Activated CD4-positive, CD25-positive, alpha-beta regulatory T cell treated with anti-CD3 and anti-CD28 coated beads, Interleukin-2, amount 50 U/mL, for 72 hours (primary cell): Measurements from ENCODE around the gene NOTCH3.
A peak's percentile ranks its signal among the peaks of the same experiment; 100 is the strongest.

Experiments
- DNase-seq: peaks from one replicate; pipeline ENCODE4 v3.0.0; 2021

NOTCH3 gene

DNA sequence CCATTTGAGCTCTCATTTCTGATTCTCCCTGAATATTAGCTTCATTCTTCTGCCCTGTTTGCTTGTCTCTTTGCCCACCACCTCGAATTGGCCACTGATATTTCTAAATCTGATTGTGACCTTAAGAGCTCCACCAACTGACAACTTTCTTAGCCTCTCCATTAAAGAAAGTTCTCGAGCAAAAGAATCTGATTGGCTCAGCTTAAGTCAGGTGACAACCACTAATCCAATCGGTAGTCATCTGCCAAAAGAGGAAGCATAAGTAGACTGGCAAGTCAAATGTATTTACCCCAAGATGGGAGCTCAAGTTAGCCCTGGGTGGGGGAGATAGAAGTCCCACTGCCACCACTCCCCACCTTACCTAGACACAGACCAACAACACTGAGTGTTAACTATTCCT is 41.5 kb downstream of the NOTCH3 start:
- DNase-seq: no peak

DNA sequence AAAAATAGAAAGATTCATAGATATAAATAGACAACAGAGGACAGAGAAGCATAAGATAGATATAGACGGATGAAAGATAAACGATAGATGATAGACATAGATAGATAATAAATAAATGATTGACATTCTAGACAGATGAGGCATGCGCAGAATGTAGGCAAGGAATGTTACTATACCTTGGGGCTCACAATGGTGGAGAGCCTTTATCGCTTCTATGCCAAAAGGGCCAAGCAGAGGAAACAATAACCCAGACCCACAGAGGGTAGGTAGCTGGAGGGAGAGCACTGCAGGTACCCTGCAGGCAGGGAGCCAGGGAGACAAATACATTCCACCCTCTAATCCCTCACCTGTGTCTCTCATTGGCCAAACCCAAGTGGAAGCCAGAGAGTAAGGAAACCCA is 44.4 kb downstream of the NOTCH3 start:
- DNase-seq: no peak

GRCh38 chr19:15155296-15155695 is 45.5 kb downstream of the NOTCH3 start:
- DNase-seq: no peak

- no peak for DNase-seq
These were observed 46.7 kb downstream of the NOTCH3 start for GRCh38 chr19:15154002-15154612.

DNA sequence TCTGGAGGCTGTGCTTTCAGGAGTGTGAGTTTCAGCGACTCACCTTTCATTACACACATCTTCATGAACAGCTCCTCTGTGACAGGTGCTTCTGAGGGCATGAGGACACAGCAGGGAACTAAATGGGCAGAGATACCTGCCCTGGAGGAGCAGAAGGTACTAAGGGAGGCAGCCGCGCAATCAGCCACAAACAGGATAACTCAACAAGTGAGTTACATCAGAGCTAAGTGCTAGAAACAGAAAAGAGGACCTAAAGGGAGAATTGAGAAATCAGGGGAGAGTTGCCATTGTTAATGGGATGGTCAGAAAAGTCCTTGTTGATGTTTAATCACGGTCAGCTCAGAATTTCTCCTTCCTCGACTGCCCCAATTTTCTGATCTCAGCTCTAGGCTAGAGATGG is 51.1 kb downstream of the NOTCH3 start:
- DNase-seq: no peak

DNA sequence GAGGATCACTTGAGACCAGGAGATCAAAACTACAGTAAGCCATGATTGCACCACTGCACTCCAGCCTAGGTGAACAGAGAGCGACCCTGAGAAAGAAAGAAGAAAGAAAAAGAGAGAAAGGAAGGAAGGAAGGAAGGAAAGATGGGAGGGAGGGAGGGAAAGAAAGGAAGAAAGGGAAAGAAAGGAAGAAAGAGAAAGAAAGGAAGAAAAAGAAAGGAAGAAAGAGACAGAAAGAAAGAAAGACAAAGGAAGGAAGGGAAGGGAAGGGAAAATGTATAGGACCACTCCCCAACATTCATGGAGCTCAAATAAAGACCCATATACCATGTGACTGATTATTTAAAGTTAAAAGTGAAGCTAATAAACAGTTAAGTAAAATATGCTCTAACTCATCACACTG is 53.7 kb downstream of the NOTCH3 start:
- no peak for DNase-seq

DNA sequence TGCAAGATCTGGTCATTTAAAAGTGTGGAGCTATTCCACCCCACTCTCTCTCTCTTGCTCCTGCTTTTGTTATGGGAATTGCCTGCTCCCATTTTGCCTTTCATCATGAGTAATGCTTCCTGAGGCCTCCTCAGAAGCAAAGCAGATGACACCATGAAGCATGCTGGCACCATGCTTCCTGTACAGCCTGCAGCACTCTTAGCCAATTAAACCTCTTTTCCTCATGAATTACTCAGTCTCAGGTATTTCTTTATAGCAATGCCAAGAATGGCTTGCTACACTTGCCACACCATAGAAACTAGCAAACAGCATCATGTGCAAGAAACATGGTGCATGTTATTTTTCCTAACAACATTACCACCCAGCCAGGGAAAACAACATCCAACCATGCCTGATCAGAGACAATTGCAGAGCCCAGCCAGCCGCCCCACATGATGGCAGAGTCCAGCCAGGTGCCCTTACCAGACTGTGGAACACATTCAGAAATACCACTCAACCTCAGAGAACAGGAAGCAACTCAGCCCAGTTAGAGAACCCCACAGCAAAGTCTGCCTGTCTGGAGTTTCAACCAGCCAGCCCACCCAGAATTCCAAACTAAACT is 56.6 kb downstream of the NOTCH3 start:
- no peak for DNase-seq

- no peak for DNase-seq
These were observed 58.5 kb downstream of the NOTCH3 start for GRCh38 chr19:15142313-15142712.

GRCh38 chr19:15141143-15141542 is 59.7 kb downstream of the NOTCH3 start:
- DNase-seq: no peak

DNA sequence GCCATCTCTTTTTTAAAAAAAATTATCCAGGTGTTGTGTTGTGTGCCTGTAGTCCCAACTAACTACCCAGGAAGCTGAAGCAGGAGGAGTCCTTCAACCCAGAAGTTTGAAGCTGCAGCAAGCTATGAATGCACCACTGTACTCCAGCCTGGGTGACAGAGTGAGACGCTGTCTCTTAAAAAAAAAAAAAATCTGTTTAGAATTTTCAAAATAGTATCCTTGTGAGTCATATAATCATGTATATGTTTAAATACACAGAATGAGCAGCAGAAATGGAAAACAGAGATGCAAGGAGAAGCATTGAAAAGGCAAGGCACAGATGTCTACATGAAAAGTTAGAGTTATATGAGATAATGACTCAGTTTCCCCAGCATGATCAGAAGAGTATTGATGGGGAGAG is 62.4 kb downstream of the NOTCH3 start:
- DNase-seq: no peak

- DNase-seq: no peak
These were observed 63.0 kb downstream of the NOTCH3 start for GRCh38 chr19:15137777-15138176.

DNA sequence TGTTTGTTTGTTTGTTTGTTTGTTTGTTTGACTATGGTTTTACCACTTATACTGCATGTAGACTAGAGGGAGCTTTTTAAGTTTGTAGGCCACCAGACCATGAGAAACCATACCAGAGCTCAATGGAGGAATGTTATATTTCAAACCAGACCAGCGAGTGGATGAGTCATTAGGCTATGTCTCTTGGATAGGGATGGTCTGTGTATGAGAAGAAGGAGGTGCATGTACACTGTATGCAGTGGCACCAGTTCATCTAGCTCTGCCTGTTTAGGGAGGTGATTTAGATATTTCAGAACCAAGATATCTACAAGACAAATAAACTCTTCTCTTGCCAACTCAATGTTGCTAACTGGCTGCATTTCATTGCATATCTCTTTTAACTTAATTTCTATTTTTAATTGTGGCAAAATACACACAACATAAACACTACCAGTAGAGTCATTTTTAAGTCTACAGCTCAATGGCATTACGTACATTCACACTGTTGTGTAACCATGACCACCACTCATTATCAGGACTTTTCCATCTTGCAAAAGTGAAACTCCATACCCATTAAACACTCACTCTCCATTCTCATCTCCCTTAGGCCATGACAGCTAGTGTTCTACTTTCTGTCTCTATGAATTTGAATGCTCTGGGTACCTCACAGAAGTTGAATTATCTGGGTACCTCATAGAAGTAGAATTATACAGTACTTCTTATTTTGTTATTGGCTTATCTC is 64.4 kb downstream of the NOTCH3 start:
- DNase-seq: no peak

DNA sequence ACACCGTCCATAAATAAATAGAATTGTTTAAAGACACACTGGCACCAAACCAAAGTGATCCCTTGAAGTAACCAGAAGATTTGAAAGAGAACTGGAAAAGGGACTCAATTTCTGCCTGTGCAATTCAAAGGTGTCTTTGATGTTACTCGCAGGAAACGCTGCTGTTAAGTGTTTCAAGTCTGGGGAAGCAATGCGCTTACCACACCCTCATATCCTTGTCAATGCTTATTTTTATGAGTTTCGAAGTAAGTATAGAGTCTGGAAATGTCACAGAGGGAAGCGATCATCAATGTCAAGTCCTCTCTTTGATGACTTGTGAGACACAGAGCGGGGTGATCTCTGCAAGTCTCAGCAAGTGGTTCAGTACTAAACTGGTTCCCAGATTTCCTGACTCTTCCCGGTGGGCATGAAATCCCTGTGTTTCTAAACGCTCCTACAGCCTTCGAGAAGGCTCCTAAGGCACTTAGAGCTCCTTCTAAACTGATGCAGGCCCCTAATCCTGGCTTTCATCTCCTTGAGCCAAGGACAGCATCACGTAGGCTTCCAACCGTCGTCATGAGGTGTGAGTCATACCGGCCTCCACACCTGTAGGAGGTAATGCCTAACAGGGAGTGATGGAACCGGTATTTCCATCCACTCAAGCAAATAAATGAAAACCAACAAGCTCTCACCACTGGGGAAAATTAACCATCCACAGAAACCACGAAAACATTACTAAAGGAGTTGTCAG is 70.8 kb downstream of the NOTCH3 start:
- DNase-seq: no peak

GRCh38 chr19:15128162-15128770 is 72.5 kb downstream of the NOTCH3 start:
- no peak for DNase-seq

DNA sequence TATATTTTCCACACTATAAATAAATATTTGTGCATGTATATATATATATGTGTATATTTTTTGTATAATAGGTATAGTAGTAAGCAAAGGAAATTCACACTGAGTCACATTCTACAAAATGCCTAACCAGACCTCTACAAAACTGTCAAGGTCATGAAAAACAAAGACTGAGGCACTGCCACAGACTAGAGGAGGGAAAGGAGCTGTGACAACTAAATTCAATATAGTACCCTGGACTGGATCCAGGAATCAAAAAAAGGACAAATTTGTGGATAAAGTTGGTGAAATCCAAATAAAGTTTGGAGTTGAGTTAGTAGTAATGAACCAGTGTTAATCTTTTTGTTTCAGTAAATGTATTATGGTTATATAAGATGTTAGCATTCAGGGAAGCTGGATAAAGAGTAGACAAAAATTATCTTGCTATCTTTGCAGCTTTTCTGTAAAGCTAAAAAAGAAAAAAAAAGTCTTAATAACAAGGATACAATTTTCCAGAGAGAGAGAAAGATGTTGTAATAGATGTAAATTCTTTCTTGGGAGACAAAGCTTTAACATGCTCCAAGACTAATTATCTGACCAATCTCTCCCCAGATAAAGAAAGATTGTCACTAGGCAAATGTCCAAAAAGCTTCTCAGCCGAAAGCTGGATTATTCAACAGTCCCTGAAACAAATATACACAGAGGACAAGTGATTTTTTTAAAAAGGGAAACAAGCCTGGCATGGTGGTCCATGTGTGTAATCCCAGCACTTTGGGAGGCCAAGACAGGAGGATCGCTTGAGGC is 74.5 kb downstream of the NOTCH3 start:
- no peak for DNase-seq

DNA sequence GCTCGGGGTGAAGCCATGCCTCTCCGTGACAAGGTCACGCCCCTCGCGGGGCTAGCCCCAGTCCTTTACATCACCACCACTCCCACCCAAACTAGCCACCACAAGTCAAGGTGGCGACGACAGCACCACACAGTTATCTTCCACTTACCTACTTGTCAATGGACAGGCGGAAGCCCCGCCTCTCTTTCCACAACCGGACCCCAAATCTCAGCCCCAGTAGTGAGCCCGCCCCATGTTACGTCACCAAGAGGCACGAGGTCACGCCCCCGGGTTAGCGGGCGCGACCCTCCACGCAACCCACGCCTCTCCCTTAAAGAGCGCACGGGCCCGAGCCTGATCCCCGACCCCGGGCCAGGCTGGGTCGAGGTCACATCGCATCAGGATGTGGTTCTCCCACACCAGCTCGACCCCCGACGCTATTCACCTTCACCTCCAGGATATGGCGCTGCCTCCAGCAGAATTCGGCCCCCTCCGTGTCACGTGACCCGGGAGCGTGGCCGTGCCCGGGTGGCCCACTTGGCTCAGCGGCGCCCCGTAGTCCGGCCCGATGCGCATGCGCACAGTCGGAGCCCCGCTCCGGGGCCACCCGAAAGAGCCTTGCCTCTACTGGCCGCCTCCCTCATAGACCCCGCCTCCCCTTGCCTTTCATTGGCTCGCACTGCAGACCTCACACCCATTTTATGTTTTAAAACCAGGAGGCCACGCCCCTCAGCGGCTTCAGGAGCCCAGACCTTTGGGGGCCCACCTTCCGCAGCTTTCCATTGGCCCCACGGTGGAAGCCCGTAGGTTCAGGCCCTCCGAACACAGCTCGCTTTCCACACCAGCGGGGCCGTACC is 75.3 kb downstream of the NOTCH3 start:
- peak; percentile 97 for DNase-seq

GRCh38 chr19:15124572-15125231 is 76.1 kb downstream of the NOTCH3 start:
- peak; percentile 40 for DNase-seq

- no peak for DNase-seq
These were observed 76.9 kb downstream of the NOTCH3 start for GRCh38 chr19:15123900-15124299.

- DNase-seq: no peak
These were observed 77.5 kb downstream of the NOTCH3 start for GRCh38 chr19:15123031-15123890.
